ENCODE measurements around the gene PLXNA1.

The PLXNA1 gene

GRCh38 chr3:126982471-126983175 is at the start of gene PLXNA1:
PLXNA1 (plus strand) TSS chr3:126983115; CDS start chr3:126988594, 5,479 bp downstream.
- DNase-seq (ENCODE audit: low read depth): peak; percentile 79

- no peak for DNase-seq (ENCODE audit: low read depth)
Observed at GRCh38 chr3:126934031-126934531, 48.8 kb upstream of the PLXNA1 start.

GRCh38 chr3:126934991-126935390 is 47.9 kb upstream of the PLXNA1 start:
- no peak for DNase-seq (ENCODE audit: low read depth)

GRCh38 chr3:126935756-126936509 is 47.0 kb upstream of the PLXNA1 start:
- no peak for DNase-seq (ENCODE audit: low read depth)

GRCh38 chr3:126936853-126937425 is 46.0 kb upstream of the PLXNA1 start:
- no peak for DNase-seq (ENCODE audit: low read depth)

- no peak for DNase-seq (ENCODE audit: low read depth)
Observed at GRCh38 chr3:126937533-126937932, 45.4 kb upstream of the PLXNA1 start.

- no peak for DNase-seq (ENCODE audit: low read depth)
Observed at GRCh38 chr3:126937973-126938372, 44.9 kb upstream of the PLXNA1 start.

- DNase-seq (ENCODE audit: low read depth): no peak
Observed at GRCh38 chr3:126938520-126939337, 44.2 kb upstream of the PLXNA1 start.

- no peak for DNase-seq (ENCODE audit: low read depth)
Observed at GRCh38 chr3:126939338-126939718, 43.6 kb upstream of the PLXNA1 start.

GRCh38 chr3:126939733-126940132 is 43.2 kb upstream of the PLXNA1 start:
- DNase-seq (ENCODE audit: low read depth): no peak

GRCh38 chr3:126941721-126942270 is 41.1 kb upstream of the PLXNA1 start:
- no peak for DNase-seq (ENCODE audit: low read depth)

- no peak for DNase-seq (ENCODE audit: low read depth)
Observed at GRCh38 chr3:126944089-126944965, 38.6 kb upstream of the PLXNA1 start.

- no peak for DNase-seq (ENCODE audit: low read depth)
Observed at GRCh38 chr3:126945171-126945721, 37.7 kb upstream of the PLXNA1 start.

GRCh38 chr3:126945891-126946290 is 37.0 kb upstream of the PLXNA1 start:
- DNase-seq (ENCODE audit: low read depth): no peak

GRCh38 chr3:126946405-126946804 is 36.5 kb upstream of the PLXNA1 start:
- no peak for DNase-seq (ENCODE audit: low read depth)

- no peak for DNase-seq (ENCODE audit: low read depth)
Observed at GRCh38 chr3:126947429-126947828, 35.5 kb upstream of the PLXNA1 start.

GRCh38 chr3:126948980-126949535 is 33.9 kb upstream of the PLXNA1 start:
- no peak for DNase-seq (ENCODE audit: low read depth)

GRCh38 chr3:126951561-126951960 is 31.4 kb upstream of the PLXNA1 start:
- no peak for DNase-seq (ENCODE audit: low read depth)

- no peak for DNase-seq (ENCODE audit: low read depth)
Observed at GRCh38 chr3:126952261-126952982, 30.5 kb upstream of the PLXNA1 start.
